CD14-positive monocyte (primary cell): ENCODE data around the gene VWC2. TPM values are rescaled to one million over a fixed set of nuclear protein-coding genes. Genes with fewer than 3 reads are reported as not detected.

Experiments used
- DNase-seq, 3 donors: peaks; one replicate each; pipeline ENCODE4 v3.0.0-alpha.2; 2011 to 2022
- H2AFZ ChIP-seq: 2 replicates; pipeline ENCODE4 v1.6.0; 2012; ENCODE audit warnings: mild to moderate bottlenecking, low read depth, low read length, inconsistent platforms; ENCODE audit not compliant: insufficient read depth, poor library complexity, severe bottlenecking
- H3K27ac ChIP-seq, 2 donors: 1 replicate in 1 of 2; 2 replicates in 1 of 2; pipeline ENCODE4 v1.5.1; 2012 to 2013; ENCODE audit warnings: low read length in 2 of 2, control low read depth in 1 of 2, inconsistent platforms in 1 of 2, low read depth in 1 of 2, mild to moderate bottlenecking in 1 of 2
- H3K27me3 ChIP-seq, 2 donors: one replicate each; pipeline versions ENCODE4 v1.6.0 to v1.6.1; 2011 to 2013; ENCODE audit warnings: low read length in 2 of 2; ENCODE audit not compliant: control insufficient read depth in 2 of 2, insufficient read depth in 2 of 2
- H3K36me3 ChIP-seq, 2 donors: replicated peaks in 1 of 2; 1 replicate in 1 of 2; 2 replicates in 1 of 2; pipeline versions ENCODE4 v1.5.1 to v1.6.1; 2012 to 2013; ENCODE audit warnings: low read length in 2 of 2, control low read depth in 1 of 2, inconsistent platforms in 1 of 2, mild to moderate bottlenecking in 1 of 2; ENCODE audit not compliant: insufficient read depth in 2 of 2, control insufficient read depth in 1 of 2
- H3K4me1 ChIP-seq, 2 donors: 1 replicate in 1 of 2; 2 replicates in 1 of 2; pipeline versions ENCODE4 v1.5.1 to v1.6.1; 2012 to 2013; ENCODE audit warnings: low read length in 2 of 2, control low read depth in 1 of 2, inconsistent platforms in 1 of 2, mild to moderate bottlenecking in 1 of 2, moderate library complexity in 1 of 2; ENCODE audit not compliant: insufficient read depth in 2 of 2, control insufficient read depth in 1 of 2
- H3K4me2 ChIP-seq: replicated peaks from 2 replicates; pipeline ENCODE3; 2012; ENCODE audit warnings: low read length, moderate library complexity, mild to moderate bottlenecking; ENCODE audit not compliant: poor library complexity, severe bottlenecking; ENCODE audit errors: extremely low read depth
- H3K4me3 ChIP-seq, 3 experiments: fragments of 200-600 bp in 1 of 3; sonication (generic) in 1 of 3; replicated peaks in 1 of 3; 1 replicate in 2 of 3; 2 replicates in 1 of 3; pipeline ENCODE4 v1.5.1; 2011 to 2013; ENCODE audit warnings: low read length in 3 of 3, mild to moderate bottlenecking in 3 of 3, control low read depth in 2 of 3, low read depth in 2 of 3, inconsistent platforms in 1 of 3, moderate library complexity in 1 of 3
- H3K79me2 ChIP-seq: 2 replicates; pipeline ENCODE4 v1.6.0; 2012; ENCODE audit warnings: mild to moderate bottlenecking, control low read depth, inconsistent platforms, low read length, moderate library complexity; ENCODE audit not compliant: insufficient read depth
- H3K9ac ChIP-seq: 2 replicates; pipeline ENCODE4 v1.6.0; 2017; ENCODE audit warnings: low read length, mild to moderate bottlenecking; ENCODE audit not compliant: insufficient read depth, poor library complexity, severe bottlenecking
- H3K9me3 ChIP-seq, 2 donors: replicated peaks in 1 of 2; 1 replicate in 1 of 2; 2 replicates in 1 of 2; pipeline versions ENCODE4 v1.5.1 to v1.6.1; 2012 to 2013; ENCODE audit warnings: low read length in 2 of 2, control low read depth in 1 of 2; ENCODE audit not compliant: control insufficient read depth in 1 of 2, insufficient read depth in 1 of 2
- H4K20me1 ChIP-seq: 2 replicates; pipeline ENCODE4 v1.6.0; 2012; ENCODE audit warnings: mild to moderate bottlenecking, low read length, control low read depth, moderate library complexity; ENCODE audit not compliant: insufficient read depth
- H3K27ac Mint-ChIP-seq, 7 donors: one replicate each; pipeline ENCODE4 v1.8.0; 2020; ENCODE audit warnings: mild to moderate bottlenecking in 7 of 7, mixed read lengths in 7 of 7, moderate library complexity in 6 of 7, inconsistent platforms in 2 of 7
- H3K27me3 Mint-ChIP-seq, 3 donors: one replicate each; pipeline ENCODE4 v1.8.0; 2021 to 2022; ENCODE audit warnings: low read depth in 3 of 3, mild to moderate bottlenecking in 3 of 3, mixed read lengths in 3 of 3, moderate library complexity in 3 of 3, inconsistent platforms in 1 of 3
- H3K36me3 Mint-ChIP-seq, 2 donors: one replicate each; pipeline ENCODE4 v1.8.0; 2020; ENCODE audit warnings: mixed read lengths in 2 of 2, inconsistent platforms in 1 of 2, mild to moderate bottlenecking in 1 of 2
- H3K4me1 Mint-ChIP-seq: one replicate; pipeline ENCODE4 v1.8.0; 2020; ENCODE audit warnings: mild to moderate bottlenecking, mixed read lengths
- H3K4me3 Mint-ChIP-seq, 2 donors: one replicate each; pipeline ENCODE4 v1.8.0; 2020; ENCODE audit warnings: mild to moderate bottlenecking in 2 of 2, mixed read lengths in 2 of 2, moderate library complexity in 1 of 2
- H3K9me3 Mint-ChIP-seq, 7 donors: one replicate each; pipeline ENCODE4 v1.8.0; 2020 to 2022; ENCODE audit warnings: mixed read lengths in 7 of 7, mild to moderate bottlenecking in 6 of 7, moderate library complexity in 6 of 7, inconsistent platforms in 2 of 7
- WGBS: methylation state at CpG from one replicate; pipeline ENCODE4 v1.1.5; 2013; ENCODE audit warnings: missing lambda C conversion rate; ENCODE audit not compliant: insufficient coverage; 5-methylcytosine and 5-hydroxymethylcytosine counted together
- intact Hi-C, 2 donors: fragments of 100-400 bp; cut with micrococcal nuclease; formaldehyde crosslinking; loops; one replicate each; pipeline versions ENCODE4 v1.15.0 to v1.15.1; 2023
- polyA plus RNA-seq, 3 donors: library from polyadenylated mRNA; depleted of rRNA in 1 of 3; unstranded in 2 of 3; stranded (reverse) in 1 of 3; fragments of 300-500 nt in 2 of 3; fragments of >200 nt in 1 of 3; fragmentation: Illumina TruSeq in 2 of 3; gene quantifications; 1 replicate in 2 of 3; 2 replicates in 1 of 3; pipeline ENCODE4 v1.2.3, GENCODE V29; 2012 to 2021
- TF ChIP-seq, protein P1 (sequence below): fragments of 200-600 bp; IDR thresholded peaks from one replicate; pipeline ENCODE4 v1.8.0; 2022; ENCODE audit warnings: antibody characterized with exemption, mild to moderate bottlenecking

The VWC2 gene
- polyA plus RNA-seq, 3 donors = not detected

DNA sequence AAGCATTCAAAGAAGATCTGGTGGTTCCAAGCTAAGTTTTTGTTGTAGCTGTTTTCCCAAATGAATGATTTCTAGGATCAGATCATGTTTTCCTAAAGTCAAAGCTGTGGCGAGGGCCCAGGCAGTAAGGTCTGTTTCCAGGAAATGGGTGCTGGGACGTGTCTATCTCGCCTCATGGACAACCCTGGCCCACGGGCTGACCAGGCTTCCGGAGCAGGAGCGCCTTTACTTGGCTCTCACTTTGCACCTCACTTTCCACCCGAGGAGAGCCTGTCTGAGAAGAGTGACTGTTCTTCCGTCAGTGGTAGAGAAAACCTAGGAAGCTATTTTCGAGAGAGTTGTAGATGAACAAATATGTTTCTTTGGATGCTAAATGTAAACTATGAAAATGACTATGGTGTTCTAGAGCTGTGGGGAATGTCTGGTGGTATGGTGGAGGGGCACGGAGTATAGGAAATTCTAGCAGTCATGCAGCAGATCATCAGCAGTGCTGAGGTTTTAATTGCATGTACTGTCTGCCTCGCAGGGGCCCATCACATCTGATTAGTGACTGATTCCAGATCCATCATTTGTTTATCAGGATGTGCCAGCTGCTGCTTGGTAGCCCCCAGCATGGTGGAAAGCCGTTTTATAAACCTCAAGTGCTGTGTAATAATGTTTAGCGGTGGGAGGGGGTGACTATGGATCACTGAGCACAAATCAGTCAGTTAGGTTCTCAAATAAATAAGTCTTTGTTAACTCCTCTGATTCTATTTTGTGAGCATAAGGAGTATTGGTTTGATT, 66.6 kb downstream of the VWC2 start:
- intact Hi-C loops = no loop called here

DNA sequence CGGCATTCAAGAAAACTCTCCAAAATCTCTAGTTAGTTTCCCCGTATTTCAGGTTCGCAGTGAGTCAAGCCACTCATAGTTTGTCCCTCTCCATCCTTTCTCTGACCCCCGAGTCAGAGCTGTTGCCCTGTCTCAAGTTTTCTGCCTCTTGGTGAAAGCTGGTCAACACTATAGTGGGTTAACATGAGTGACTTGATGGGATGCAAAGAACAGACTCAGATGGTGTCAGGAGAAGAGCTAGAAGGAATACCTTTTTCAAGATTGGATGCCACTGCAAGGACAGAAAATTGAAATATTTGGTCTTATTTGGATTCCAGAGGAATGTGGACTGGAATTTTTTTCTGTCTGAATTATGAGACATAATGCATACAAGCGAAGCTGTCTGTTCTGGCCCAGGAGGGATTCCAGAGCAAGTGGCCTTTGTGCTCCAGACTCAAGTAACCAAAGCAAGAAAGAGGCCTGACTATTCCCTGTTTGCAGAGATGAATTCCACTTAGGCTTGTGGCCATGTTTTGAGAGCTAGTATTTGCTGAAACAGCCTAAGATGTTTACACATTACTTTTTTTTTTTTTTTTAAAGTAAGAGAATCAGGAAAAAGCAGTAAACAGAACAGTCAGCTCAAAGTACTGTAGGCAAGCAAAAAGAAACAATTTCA, 67.4 kb downstream of the VWC2 start:
- Histone ChIP-seq H3K36me3 (no peaks in the 10 kb centered on the region), H3K79me2 (no peaks in the 10 kb centered on the region), H3K9me3 (no peaks in the 10 kb centered on the region), H3K4me2 (no peak overlapping the region), H2AFZ (no peak overlapping the region), H3K27ac (no peak overlapping the region), H3K27me3 (no peaks in the 10 kb centered on the region), H3K9ac (no peak overlapping the region), H3K4me3 (no peak overlapping the region), H4K20me1 (no peaks in the 10 kb centered on the region), H3K4me1 (no peaks in the 10 kb centered on the region)
- no peaks in the 10 kb centered on the region for H3K9me3 Mint-ChIP-seq
- no peak for DNase-seq
- no peaks in the 10 kb centered on the region for H3K4me1 Mint-ChIP-seq
- H3K36me3 Mint-ChIP-seq = no peaks in the 10 kb centered on the region
- TF ChIP-seq, protein P1, sequence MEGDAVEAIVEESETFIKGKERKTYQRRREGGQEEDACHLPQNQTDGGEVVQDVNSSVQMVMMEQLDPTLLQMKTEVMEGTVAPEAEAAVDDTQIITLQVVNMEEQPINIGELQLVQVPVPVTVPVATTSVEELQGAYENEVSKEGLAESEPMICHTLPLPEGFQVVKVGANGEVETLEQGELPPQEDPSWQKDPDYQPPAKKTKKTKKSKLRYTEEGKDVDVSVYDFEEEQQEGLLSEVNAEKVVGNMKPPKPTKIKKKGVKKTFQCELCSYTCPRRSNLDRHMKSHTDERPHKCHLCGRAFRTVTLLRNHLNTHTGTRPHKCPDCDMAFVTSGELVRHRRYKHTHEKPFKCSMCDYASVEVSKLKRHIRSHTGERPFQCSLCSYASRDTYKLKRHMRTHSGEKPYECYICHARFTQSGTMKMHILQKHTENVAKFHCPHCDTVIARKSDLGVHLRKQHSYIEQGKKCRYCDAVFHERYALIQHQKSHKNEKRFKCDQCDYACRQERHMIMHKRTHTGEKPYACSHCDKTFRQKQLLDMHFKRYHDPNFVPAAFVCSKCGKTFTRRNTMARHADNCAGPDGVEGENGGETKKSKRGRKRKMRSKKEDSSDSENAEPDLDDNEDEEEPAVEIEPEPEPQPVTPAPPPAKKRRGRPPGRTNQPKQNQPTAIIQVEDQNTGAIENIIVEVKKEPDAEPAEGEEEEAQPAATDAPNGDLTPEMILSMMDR = no peak
- H3K27me3 Mint-ChIP-seq = peaks cover 0 to 2% (median 0%) of the 10 kb centered on the region in 3 donors
- 93% methylated on average over 2 of the region's 5 CpGs for WGBS
- H3K27ac Mint-ChIP-seq = no peak overlapping the region
- no peak overlapping the region for H3K4me3 Mint-ChIP-seq
- intact Hi-C loops = no loop called here

More for the DNA sequence above, 66.6 kb downstream of the VWC2 start:
- Histone ChIP-seq H3K9me3 (no peaks in the 10 kb centered on the region), H3K9ac (no peak overlapping the region), H2AFZ (no peak overlapping the region), H3K4me3 (no peak overlapping the region), H3K27me3 (no peaks in the 10 kb centered on the region), H3K36me3 (no peaks in the 10 kb centered on the region), H3K4me2 (no peak overlapping the region), H3K4me1 (no peaks in the 10 kb centered on the region), H3K79me2 (no peaks in the 10 kb centered on the region), H3K27ac (no peak overlapping the region), H4K20me1 (no peaks in the 10 kb centered on the region)
- Mint-ChIP-seq H3K4me1 (no peaks in the 10 kb centered on the region), H3K27ac (no peak overlapping the region), H3K4me3 (no peak overlapping the region), H3K36me3 (no peaks in the 10 kb centered on the region), H3K27me3 (peaks cover 0 to 2% (median 0%) of the 10 kb centered on the region in 3 donors), H3K9me3 (no peaks in the 10 kb centered on the region)
- TF ChIP-seq, protein P1 = no peak
- 80% methylated on average over 9 of the region's 13 CpGs for WGBS
- no peak for DNase-seq
